Mucosa of descending colon (tissue), 3 donors: ENCODE results near the gene IP6K3. TPM values are rescaled to one million over a fixed set of nuclear protein-coding genes. Genes with fewer than 3 reads are reported as not detected.

Experiments
- ATAC-seq: fragments of 200-7000 bp; cut with Tn5 transposase; one replicate; pipeline ENCODE4 v1.9.1; 2020; ENCODE audit warnings: mild to moderate bottlenecking, moderate library complexity
- DNase-seq, 3 donors: peaks; one replicate each; pipeline ENCODE4 v3.0.0-alpha.2; 2020
- H3K36me3 ChIP-seq: fragments of 200-600 bp; one replicate; pipeline ENCODE4 v1.8.0; 2021; ENCODE audit warnings: low read depth, mild to moderate bottlenecking
- H3K4me1 ChIP-seq: fragments of 200-600 bp; one replicate; pipeline ENCODE4 v1.8.0; 2021; ENCODE audit warnings: low read depth, mild to moderate bottlenecking
- H3K4me3 ChIP-seq: fragments of 200-600 bp; one replicate; pipeline ENCODE4 v1.8.0; 2021; ENCODE audit warnings: mild to moderate bottlenecking
- H3K9me3 ChIP-seq: fragments of 200-600 bp; one replicate; pipeline ENCODE4 v1.8.0; 2021; ENCODE audit warnings: mild to moderate bottlenecking
- intact Hi-C, 2 donors: fragments of 100-400 bp; cut with DNase I in 1 of 2; cut with micrococcal nuclease in 1 of 2; formaldehyde crosslinking; loops; one replicate each; pipeline versions ENCODE4 v1.11.0 to v1.11.1; 2022; cut with DNase I, micrococcal nuclease
- total RNA-seq, 3 donors: library from RNA; stranded (reverse); fragmentation: NEBNext Ultra II Directional in 2 of 3; extraction: Animal tissue kit (Norgen Biotek cat#: 25700) in 2 of 3; gene quantifications; one replicate each; pipeline versions ENCODE4 v1.2.1 to v1.2.4, GENCODE V29; 2021 to 2023
- TF ChIP-seq, protein P1 (sequence below): fragments of 200-600 bp; IDR thresholded peaks from one replicate; pipeline ENCODE4 v1.8.0; 2022; ENCODE audit warnings: antibody characterized with exemption, mild to moderate bottlenecking
- donor health status: DM: no; HTN: no; CAD: no; lungs with moderate emphysema.
- donor health status: DM: no; HTN: no; CAD: no.
- donor health status: DM: no; HTN: yes; CAD: no.

Gene IP6K3
- total RNA-seq, 3 donors from 2014 or later, result 0.67 to 6.8 (median 0.96) TPM

- ATAC-seq (no peak), DNase-seq (peak in 1 of 3 donors; percentile 30)
- Histone ChIP-seq H3K36me3 (no peaks in the 10 kb centered on the region), H3K4me3 (no peak overlapping the region), H3K9me3 (no peaks in the 10 kb centered on the region), H3K4me1 (peaks cover 5% of the 10 kb centered on the region)
- TF ChIP-seq, protein P1, sequence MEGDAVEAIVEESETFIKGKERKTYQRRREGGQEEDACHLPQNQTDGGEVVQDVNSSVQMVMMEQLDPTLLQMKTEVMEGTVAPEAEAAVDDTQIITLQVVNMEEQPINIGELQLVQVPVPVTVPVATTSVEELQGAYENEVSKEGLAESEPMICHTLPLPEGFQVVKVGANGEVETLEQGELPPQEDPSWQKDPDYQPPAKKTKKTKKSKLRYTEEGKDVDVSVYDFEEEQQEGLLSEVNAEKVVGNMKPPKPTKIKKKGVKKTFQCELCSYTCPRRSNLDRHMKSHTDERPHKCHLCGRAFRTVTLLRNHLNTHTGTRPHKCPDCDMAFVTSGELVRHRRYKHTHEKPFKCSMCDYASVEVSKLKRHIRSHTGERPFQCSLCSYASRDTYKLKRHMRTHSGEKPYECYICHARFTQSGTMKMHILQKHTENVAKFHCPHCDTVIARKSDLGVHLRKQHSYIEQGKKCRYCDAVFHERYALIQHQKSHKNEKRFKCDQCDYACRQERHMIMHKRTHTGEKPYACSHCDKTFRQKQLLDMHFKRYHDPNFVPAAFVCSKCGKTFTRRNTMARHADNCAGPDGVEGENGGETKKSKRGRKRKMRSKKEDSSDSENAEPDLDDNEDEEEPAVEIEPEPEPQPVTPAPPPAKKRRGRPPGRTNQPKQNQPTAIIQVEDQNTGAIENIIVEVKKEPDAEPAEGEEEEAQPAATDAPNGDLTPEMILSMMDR, result no peak
- intact Hi-C loops, result no loop called here
Measured at GRCh38 chr6:33737267-33738026, 9.3 kb downstream of the IP6K3 start.

- ATAC-seq (no peak), DNase-seq (peak in 1 of 3 donors; percentile 40)
- H3K4me1 ChIP-seq, result peaks cover 5% of the 10 kb centered on the region
- TF ChIP-seq, protein P1, result no peak
- intact Hi-C loops, result no loop called here
- H3K4me3 ChIP-seq, result no peak overlapping the region
- no peaks in the 10 kb centered on the region for H3K36me3 ChIP-seq
- no peaks in the 10 kb centered on the region for H3K9me3 ChIP-seq
Measured at GRCh38 chr6:33735216-33735615, 11.5 kb downstream of the IP6K3 start.

DNA sequence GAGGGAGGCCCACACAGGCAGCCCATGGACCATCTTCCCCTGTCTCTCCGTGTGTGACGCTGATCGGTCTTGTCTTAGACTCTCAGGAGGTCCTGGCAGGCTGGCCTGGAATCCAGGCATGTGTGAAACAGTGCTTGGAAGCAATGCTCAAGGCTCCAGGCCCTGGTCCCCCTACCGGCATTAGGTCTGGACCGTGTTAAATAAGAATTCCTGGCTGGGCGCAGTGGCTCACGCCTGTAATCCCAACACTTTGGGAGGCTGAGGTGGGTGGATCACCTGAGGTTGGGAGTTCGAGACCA lies 13.0 kb downstream of the IP6K3 start:
- no peak overlapping the region for H3K4me3 ChIP-seq
- H3K4me1 ChIP-seq, result peaks cover 5% of the 10 kb centered on the region
- intact Hi-C loops, result no loop called here
- DNase-seq (no peak), ATAC-seq (no peak)
- H3K9me3 ChIP-seq, result no peaks in the 10 kb centered on the region
- TF ChIP-seq, protein P1, result no peak
- H3K36me3 ChIP-seq, result no peaks in the 10 kb centered on the region

DNA sequence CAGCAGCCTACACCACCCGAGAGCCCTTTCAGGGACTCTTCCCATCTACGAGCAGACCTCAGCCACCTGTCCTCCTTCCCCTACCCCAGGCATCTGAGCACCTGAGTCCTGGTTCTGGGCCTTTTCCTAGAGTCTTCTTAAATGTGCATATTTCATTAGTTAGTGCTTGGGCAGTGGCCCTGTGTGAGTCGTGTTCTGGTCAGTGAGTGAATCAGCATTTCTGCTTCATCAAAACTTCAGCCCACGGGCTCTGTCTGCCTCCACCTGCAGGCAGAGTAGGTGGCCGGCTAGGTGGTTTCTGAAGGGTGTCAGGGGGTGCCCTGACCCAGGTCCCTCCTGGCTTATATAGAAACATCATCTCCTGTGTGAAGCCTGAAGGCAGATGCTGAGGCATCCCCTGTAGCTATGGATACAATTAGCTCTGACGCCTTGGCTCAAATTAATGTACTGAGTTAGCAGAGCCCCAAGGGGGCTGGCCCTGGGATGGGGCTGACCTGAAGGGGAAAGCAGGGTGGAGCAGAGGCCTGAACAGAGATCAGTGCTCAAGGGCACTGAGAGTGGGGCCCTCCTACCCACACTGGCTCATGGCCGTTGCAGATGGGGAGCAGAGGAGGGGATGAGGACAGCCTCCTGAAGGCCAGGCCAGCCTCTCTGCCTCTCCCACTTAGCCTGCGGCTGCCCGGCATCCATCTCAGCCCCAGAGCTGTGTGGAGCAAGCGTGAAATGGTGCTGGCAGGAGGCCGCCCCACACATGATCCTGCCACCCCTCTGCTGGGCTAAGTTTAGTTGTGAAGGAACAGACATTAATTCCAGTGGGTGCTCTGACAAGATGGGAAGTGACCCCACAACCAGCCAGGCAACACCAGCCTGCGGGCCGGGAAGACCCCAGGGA lies 13.6 kb downstream of the IP6K3 start:
- DNase-seq (no peak), ATAC-seq (no peak)
- Histone ChIP-seq H3K36me3 (no peaks in the 10 kb centered on the region), H3K9me3 (no peaks in the 10 kb centered on the region), H3K4me3 (no peak overlapping the region), H3K4me1 (peaks cover 2% of the 10 kb centered on the region)
- intact Hi-C loops, result no loop called here
- TF ChIP-seq, protein P1, result no peak

DNA sequence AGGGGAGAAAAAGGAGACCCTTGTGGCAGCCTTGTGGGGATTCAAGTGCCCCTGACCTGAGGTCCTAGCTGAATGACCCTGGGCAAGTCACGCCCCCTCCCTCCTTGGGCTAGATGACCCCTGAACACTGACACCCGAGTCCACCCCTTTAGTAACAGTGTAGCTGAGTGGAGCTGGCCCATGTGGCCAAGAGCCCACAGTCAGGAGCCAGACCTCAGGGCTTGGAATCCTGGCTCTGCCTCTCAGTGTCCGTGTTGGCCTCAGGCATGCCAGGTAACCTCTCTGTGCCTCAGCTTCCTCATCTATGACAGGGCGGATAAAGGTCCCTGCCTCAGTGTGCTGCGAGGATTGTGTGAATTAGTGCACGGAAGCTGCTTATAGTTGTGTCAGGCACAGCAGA lies 14.3 kb downstream of the IP6K3 start:
- Histone ChIP-seq H3K36me3 (no peaks in the 10 kb centered on the region), H3K9me3 (no peaks in the 10 kb centered on the region), H3K4me3 (no peak overlapping the region), H3K4me1 (no peaks in the 10 kb centered on the region)
- intact Hi-C loops, result no loop called here
- ATAC-seq (no peak), DNase-seq (no peak)
- TF ChIP-seq, protein P1, result no peak
